Psoas muscle (tissue), 8 donors: ENCODE results near the gene CLNS1A. TPM values are rescaled to one million over a fixed set of nuclear protein-coding genes. Genes with fewer than 3 reads are reported as not detected.

Experiments used
- ATAC-seq, 4 donors: fragments of 200-7000 bp; cut with Tn5 transposase; one replicate each; pipeline ENCODE4 v1.9.1; 2020; ENCODE audit warnings: moderate library complexity in 3 of 4, mild to moderate bottlenecking in 2 of 4
- DNase-seq, 2 donors: peaks; one replicate each; pipeline ENCODE4 v3.0.0-alpha.2; 2020
- H3K27ac ChIP-seq: fragments of 200-600 bp; one replicate; pipeline ENCODE4 v1.8.0; 2022
- H3K27me3 ChIP-seq, 3 donors: fragments of 200-600 bp in 1 of 3; one replicate each; pipeline versions ENCODE4 v1.6.1 to v1.8.0; 2013 to 2022; ENCODE audit warnings: low read length in 2 of 3, mild to moderate bottlenecking in 2 of 3, moderate library complexity in 1 of 3; ENCODE audit not compliant: insufficient read depth in 3 of 3
- H3K36me3 ChIP-seq, 2 donors: fragments of 200-600 bp in 1 of 2; one replicate each; pipeline versions ENCODE4 v1.6.1 to v1.8.0; 2013 to 2022; ENCODE audit warnings: low read depth in 1 of 2, mild to moderate bottlenecking in 1 of 2, moderate library complexity in 1 of 2; ENCODE audit not compliant: insufficient read depth in 1 of 2
- H3K4me1 ChIP-seq: fragments of 200-600 bp; one replicate; pipeline ENCODE4 v1.8.0; 2022
- H3K4me3 ChIP-seq: fragments of 200-600 bp; one replicate; pipeline ENCODE4 v1.8.0; 2022; ENCODE audit warnings: mild to moderate bottlenecking
- H3K9me3 ChIP-seq: fragments of 200-600 bp; one replicate; pipeline ENCODE4 v1.8.0; 2022
- CTCF ChIP-seq: fragments of 200-600 bp; IDR thresholded peaks from one replicate; pipeline ENCODE4 v1.8.0; 2022; ENCODE audit warnings: antibody characterized with exemption
- WGBS, 3 donors: extraction: QIAGEN DNeasy Blood & Tissue Kit; methylation state at CpG; one replicate each; pipeline versions ENCODE4 v1.1.6 to v1.1.7; 2013; 5-methylcytosine and 5-hydroxymethylcytosine counted together
- intact Hi-C, 2 donors: fragments of 100-400 bp; cut with DNase I; formaldehyde crosslinking; loops; one replicate each; pipeline versions ENCODE4 v1.11.0 to v1.14.2; 2022
- polyA plus RNA-seq, 3 donors: library from polyadenylated mRNA; stranded (reverse); fragments of 200-250 nt; gene quantifications; one replicate each; pipeline ENCODE4 v1.2.3, GENCODE V29; 2013
- total RNA-seq, 4 donors: library from RNA; stranded (reverse); fragmentation: NEBNext Ultra II Directional in 2 of 4; extraction: Animal tissue kit (Norgen Biotek cat#: 25700) in 2 of 4; gene quantifications; one replicate each; pipeline versions ENCODE4 v1.2.1 to v1.2.4, GENCODE V29; 2021 to 2023
- donor health status: healthy with polysubstance abuse.
- donor health status: DM: no; HTN: no; CAD: no; lungs with moderate emphysema.
- donor health status: Bipolar disorder and iron deficiency.
- donor health status: healthy.
- donor health status: DM: yes; HTN: yes; CAD: no.
- donor health status: DM: no; HTN: no; CAD: no.
- donor health status: DM: no; HTN: no; CAD: no.
- donor health status: DM: yes; HTN: yes; CAD: no.

CLNS1A gene
- total and polyA plus RNA-seq, 7 donors: 62.1 to 89.0 (median 70.4) TPM

- intact Hi-C loops: no loop called here
- no peak for ATAC-seq
- H3K27ac ChIP-seq: no peak overlapping the region
- no peak for TF ChIP-seq CTCF
- H3K9me3 ChIP-seq: no peaks in the 10 kb centered on the region
- H3K27me3 ChIP-seq: no peaks in the 10 kb centered on the region
- no peak for DNase-seq
- WGBS, 3 donors: 89 to 97% (median 95%) methylated on average over 2 of the region's 2 CpGs
- H3K36me3 ChIP-seq: peaks cover 2 to 96% of the 10 kb centered on the region in 2 donors
- H3K4me1 ChIP-seq: peaks cover 7% of the 10 kb centered on the region
- H3K4me3 ChIP-seq: no peak overlapping the region
Measured at GRCh38 chr11:77669848-77670511, 32.4 kb upstream of the CLNS1A start.

GRCh38 chr11:77668760-77669159, 31.2 kb upstream of the CLNS1A start:
- Histone ChIP-seq H3K36me3 (peaks cover 2 to 93% of the 10 kb centered on the region in 2 donors), H3K4me1 (peaks cover 7% of the 10 kb centered on the region), H3K27me3 (no peaks in the 10 kb centered on the region), H3K9me3 (no peaks in the 10 kb centered on the region), H3K4me3 (no peak overlapping the region), H3K27ac (no peak overlapping the region)
- ATAC-seq (peak; percentile 30 to 72 (median 47)), DNase-seq (no peak)
- 35 to 59% (median 40%) methylated on average over 3 of the region's 3 CpGs for WGBS, 3 donors
- intact Hi-C loops: no loop called here
- TF ChIP-seq CTCF: no peak

- Histone ChIP-seq H3K36me3 (peaks cover 2 to 61% of the 10 kb centered on the region in 2 donors), H3K9me3 (no peaks in the 10 kb centered on the region), H3K27me3 (no peaks in the 10 kb centered on the region), H3K4me1 (peaks cover 7% of the 10 kb centered on the region), H3K4me3 (no peak overlapping the region), H3K27ac (no peak overlapping the region)
- DNase-seq (no peak), ATAC-seq (no peak)
- 74 to 86% (median 78%) methylated on average over 7 of the region's 7 CpGs for WGBS, 3 donors
- intact Hi-C loops: no loop called here
- no peak for TF ChIP-seq CTCF
Measured at GRCh38 chr11:77665240-77665965, 27.8 kb upstream of the CLNS1A start.

- Histone ChIP-seq H3K36me3 (peaks cover 0 to 24% of the 10 kb centered on the region in 2 donors), H3K4me3 (no peak overlapping the region), H3K27me3 (no peaks in the 10 kb centered on the region), H3K9me3 (no peaks in the 10 kb centered on the region), H3K27ac (no peak overlapping the region), H3K4me1 (no peaks in the 10 kb centered on the region)
- intact Hi-C loops: no loop called here
- WGBS, 3 donors: 88 to 93% (median 91%) methylated on average over 3 of the region's 3 CpGs
- DNase-seq (no peak), ATAC-seq (no peak)
- no peak for TF ChIP-seq CTCF
Measured at GRCh38 chr11:77661670-77662069, 24.1 kb upstream of the CLNS1A start.
